Measurements from ENCODE around the gene LUC7L.

- TF ChIP-seq CTCF (IDR thresholded peaks at IDR 0.05) (no peak), POLR2A (IDR thresholded peaks at IDR 0.05) (no peak)
Observed at GRCh38 chr16:220021-220420, 9.2 kb downstream of the LUC7L start.
